ENCODE measurements around the gene SIL1. TPM values are rescaled to one million over a fixed set of nuclear protein-coding genes. Genes with fewer than 3 reads are reported as not detected.
A peak's percentile ranks its signal among the peaks of the same experiment; 100 is the strongest.

SIL1 gene
- total RNA-seq, 4 donors from 2014 or later: 28.6 to 48.1 (median 36.5) TPM

DNA sequence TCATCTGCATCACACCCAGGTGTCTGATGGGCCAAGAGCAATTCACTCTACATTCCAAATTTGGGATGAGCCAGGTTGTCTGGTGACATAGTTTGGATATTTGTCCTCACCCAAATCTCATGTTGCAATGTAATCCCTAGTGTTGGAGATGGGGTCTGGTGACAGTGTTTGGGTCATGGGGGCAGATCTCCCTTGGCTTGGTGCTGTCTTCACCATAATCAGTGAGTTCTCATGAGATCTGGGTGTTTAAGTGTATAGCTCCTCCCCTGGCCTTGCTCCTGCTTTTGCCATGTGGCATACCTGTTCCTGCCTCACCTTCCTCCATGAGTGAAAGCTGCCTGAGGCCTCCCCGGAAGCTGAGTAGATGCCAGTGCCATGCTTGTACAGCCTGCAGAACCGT, 7.4 kb upstream of the SIL1 start:
- Histone ChIP-seq H3K27ac (no peak overlapping the region), H3K4me3 (no peak overlapping the region)
- 83 to 95% methylated on average over 2 of the region's 2 CpGs for WGBS, 2 donors (ENCODE audit: low coverage in 1 of 2)

DNA sequence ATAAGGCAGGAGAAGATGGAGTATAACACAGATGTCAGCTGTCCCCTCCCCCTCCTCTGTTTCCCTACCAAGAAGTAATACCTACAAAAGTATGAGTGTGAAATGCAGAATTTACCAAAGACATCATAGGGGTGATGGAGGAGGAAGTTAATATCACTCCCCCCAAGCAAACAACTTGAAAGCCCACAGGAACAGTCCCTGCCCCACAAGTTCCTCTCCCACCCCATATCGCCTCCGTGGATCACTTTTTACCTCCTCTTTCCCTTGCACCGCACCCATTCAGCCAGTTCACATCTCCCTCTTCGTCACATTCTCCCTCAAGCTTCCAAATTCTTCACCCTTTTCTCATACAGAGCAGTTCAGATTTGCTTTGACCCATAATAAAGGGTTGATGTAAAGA, 7.0 kb upstream of the SIL1 start:
- H3K36me3 ChIP-seq: no peaks in the 10 kb centered on the region
- 70 to 80% methylated on average over 2 to 4 of the region's 4 CpGs for WGBS, 2 donors (ENCODE audit: low coverage in 1 of 2)
- no peak for TF ChIP-seq POLR2AphosphoS5 (IDR thresholded peaks at IDR 0.05)
- no peak for TF ChIP-seq EP300 (IDR thresholded peaks at IDR 0.05)
- no peak for TF ChIP-seq POLR2A (IDR thresholded peaks at IDR 0.05)
- no peak overlapping the region for H3K4me3 ChIP-seq
- H3K9me3 ChIP-seq: no peaks in the 10 kb centered on the region
- peaks cover 0 to 4% (median 0%) of the 10 kb centered on the region in 3 donors for H3K4me1 ChIP-seq
- no peak overlapping the region for H3K27ac ChIP-seq
- ATAC-seq: no peak
- no peaks in the 10 kb centered on the region for H3K27me3 ChIP-seq

More for the DNA sequence above, 7.4 kb upstream of the SIL1 start:
- Histone ChIP-seq H3K4me1 (no peaks in the 10 kb centered on the region), H3K27me3 (no peaks in the 10 kb centered on the region), H3K36me3 (no peaks in the 10 kb centered on the region), H3K9me3 (no peaks in the 10 kb centered on the region)
- ATAC-seq: no peak
- TF ChIP-seq POLR2A (IDR thresholded peaks at IDR 0.05) (no peak), EP300 (IDR thresholded peaks at IDR 0.05) (no peak), POLR2AphosphoS5 (IDR thresholded peaks at IDR 0.05) (no peak)
- TF ChIP-seq, protein P1, sequence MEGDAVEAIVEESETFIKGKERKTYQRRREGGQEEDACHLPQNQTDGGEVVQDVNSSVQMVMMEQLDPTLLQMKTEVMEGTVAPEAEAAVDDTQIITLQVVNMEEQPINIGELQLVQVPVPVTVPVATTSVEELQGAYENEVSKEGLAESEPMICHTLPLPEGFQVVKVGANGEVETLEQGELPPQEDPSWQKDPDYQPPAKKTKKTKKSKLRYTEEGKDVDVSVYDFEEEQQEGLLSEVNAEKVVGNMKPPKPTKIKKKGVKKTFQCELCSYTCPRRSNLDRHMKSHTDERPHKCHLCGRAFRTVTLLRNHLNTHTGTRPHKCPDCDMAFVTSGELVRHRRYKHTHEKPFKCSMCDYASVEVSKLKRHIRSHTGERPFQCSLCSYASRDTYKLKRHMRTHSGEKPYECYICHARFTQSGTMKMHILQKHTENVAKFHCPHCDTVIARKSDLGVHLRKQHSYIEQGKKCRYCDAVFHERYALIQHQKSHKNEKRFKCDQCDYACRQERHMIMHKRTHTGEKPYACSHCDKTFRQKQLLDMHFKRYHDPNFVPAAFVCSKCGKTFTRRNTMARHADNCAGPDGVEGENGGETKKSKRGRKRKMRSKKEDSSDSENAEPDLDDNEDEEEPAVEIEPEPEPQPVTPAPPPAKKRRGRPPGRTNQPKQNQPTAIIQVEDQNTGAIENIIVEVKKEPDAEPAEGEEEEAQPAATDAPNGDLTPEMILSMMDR (IDR thresholded peaks at IDR 0.05): no peak

GRCh38 chr5:139204196-139204595, 6.0 kb upstream of the SIL1 start:
- no peaks in the 10 kb centered on the region for H3K36me3 ChIP-seq
- H3K27ac ChIP-seq: no peak overlapping the region
- H3K4me3 ChIP-seq: no peak overlapping the region
- no CpG with 5 or more reads among the region's 2 CpGs for WGBS, 2 donors (ENCODE audit: low coverage in 1 of 2)
- TF ChIP-seq, protein P1 (IDR thresholded peaks at IDR 0.05): no peak
- TF ChIP-seq EP300 (IDR thresholded peaks at IDR 0.05) (no peak), POLR2A (IDR thresholded peaks at IDR 0.05) (no peak), POLR2AphosphoS5 (IDR thresholded peaks at IDR 0.05) (no peak)
- no peaks in the 10 kb centered on the region for H3K9me3 ChIP-seq
- no peaks in the 10 kb centered on the region for H3K27me3 ChIP-seq
- peaks cover 0 to 13% (median 0%) of the 10 kb centered on the region in 3 donors for H3K4me1 ChIP-seq
- no peak for ATAC-seq

DNA sequence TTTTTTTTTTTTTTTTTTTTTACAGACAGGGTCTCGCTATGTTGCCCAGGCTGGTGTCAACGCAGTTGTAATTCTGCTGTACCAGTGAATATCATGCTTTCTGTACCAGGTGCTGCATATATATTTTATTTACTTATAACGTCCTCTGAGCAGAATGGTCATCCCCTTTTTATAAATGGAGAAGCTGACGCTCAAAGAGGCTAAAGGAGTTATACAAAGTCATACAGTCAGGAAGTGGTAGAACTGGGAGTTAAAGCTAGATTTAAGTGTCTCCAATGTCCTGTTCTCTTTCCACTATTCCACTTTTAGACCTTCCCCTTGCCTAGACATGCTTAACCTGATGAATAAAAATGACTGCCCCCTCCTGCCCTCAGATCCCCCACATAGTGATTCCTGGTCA, 1.2 kb upstream of the SIL1 start:
- Histone ChIP-seq H3K36me3 (no peaks in the 10 kb centered on the region), H3K27ac (peak overlapping the region; percentile 21 to 95 (median 86)), H3K4me3 (no peak overlapping the region), H3K4me1 (peaks cover 0 to 41% (median 4%) of the 10 kb centered on the region in 3 donors), H3K27me3 (no peaks in the 10 kb centered on the region), H3K9me3 (no peaks in the 10 kb centered on the region)
- TF ChIP-seq POLR2AphosphoS5 (IDR thresholded peaks at IDR 0.05) (no peak), EP300 (IDR thresholded peaks at IDR 0.05) (no peak), POLR2A (IDR thresholded peaks at IDR 0.05) (no peak)
- TF ChIP-seq, protein P1 (IDR thresholded peaks at IDR 0.05): no peak
- 86 to 89% methylated on average over 1 to 4 of the region's 4 CpGs for WGBS, 2 donors (ENCODE audit: low coverage in 1 of 2)
- no peak for ATAC-seq

DNA sequence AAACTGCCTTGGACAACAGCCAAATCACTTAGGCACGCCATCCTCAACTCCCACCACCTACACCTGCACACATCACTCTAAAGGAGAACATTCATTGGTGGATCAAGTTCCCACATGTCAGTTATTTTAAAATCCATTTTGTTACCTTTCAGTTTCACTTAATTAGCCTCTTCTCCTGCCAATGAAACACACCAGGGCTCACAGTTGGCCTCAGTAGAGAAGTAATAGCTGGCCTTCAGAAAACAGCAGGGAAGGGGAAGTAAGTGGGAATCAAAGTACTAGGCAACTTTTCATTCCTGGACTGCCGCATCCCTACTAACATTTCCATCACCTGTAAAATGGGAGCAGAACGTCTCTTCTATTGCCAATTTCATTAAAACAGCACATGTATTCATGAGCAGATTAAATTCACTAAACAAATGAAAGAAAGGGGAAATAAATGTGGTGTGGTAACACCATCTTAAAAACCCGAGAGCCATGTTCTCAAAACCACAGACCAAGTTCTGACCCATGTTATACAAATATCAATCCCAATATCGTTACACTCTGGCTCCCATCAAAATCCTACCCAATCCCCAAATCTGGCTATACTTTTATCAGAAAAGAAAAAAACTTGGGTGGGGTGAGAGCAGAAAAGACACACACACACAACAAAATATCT, 1.7 kb downstream of the SIL1 start:
- Histone ChIP-seq H3K27me3 (no peaks in the 10 kb centered on the region), H3K4me3 (no peak overlapping the region), H3K27ac (no peak overlapping the region), H3K9me3 (no peaks in the 10 kb centered on the region), H3K4me1 (peaks cover 0 to 41% (median 4%) of the 10 kb centered on the region in 3 donors), H3K36me3 (no peaks in the 10 kb centered on the region)
- TF ChIP-seq, protein P1 (IDR thresholded peaks at IDR 0.05): no peak
- TF ChIP-seq EP300 (IDR thresholded peaks at IDR 0.05): no peak
- TF ChIP-seq POLR2AphosphoS5 (IDR thresholded peaks at IDR 0.05): no peak
- no peak for TF ChIP-seq POLR2A (IDR thresholded peaks at IDR 0.05)
- 63 to 97% methylated on average over 3 to 5 of the region's 5 CpGs for WGBS, 2 donors (ENCODE audit: low coverage in 1 of 2)
- ATAC-seq: no peak

Measured in gastroesophageal sphincter (tissue), 4 donors.